ENCODE measurements around the gene RACGAP1. TPM values are rescaled to one million over a fixed set of nuclear protein-coding genes. Genes with fewer than 3 reads are reported as not detected.

RACGAP1 gene
- total RNA-seq, 6 experiments from 2014 or later: 2.8 to 5.4 (median 4.2) TPM

DNA sequence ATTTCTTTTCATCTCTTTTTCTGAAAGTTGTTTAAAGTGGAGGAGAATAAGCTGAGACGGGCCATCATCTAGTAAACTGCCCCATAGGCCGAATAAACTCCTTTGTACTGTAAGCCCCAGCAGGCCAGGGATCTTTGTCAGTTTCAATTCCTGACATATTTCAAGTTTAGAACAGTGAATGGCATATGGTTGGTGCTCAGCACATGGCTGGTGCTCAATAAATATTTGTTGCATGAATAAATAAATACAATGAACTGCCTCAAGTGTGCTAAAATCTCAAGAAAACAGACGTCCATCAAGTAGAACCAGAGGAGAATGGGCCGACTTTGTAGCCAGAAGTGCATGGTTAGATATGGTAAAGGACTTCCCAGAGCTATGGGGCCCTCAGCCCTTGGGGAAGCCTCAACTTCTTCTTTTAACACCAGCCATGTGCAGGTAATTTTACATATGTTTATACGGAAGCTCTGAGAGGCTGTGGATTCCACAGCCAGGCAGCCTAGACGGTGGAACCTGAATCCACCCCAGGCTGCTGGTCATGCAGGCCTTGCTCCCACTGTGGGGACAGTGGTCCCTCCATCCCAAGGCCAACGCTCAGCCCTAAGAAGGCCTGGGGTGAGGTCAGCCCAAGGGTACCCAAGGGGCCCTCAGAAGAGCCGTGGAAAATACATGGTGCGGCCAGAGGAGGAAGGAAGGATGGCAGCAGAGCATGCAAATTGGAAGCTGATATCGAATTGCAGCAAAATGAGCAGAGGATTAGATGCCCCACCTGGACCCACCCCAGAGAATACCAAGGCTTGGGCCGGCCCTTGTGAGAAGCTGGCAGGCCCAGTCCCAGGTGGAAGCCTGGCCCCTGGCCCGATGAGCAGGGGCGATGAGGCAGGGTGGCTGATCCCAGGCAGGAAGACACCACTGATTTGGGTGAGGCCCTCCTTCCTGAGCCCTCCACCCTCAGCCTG is 83.5 kb downstream of the RACGAP1 start:
- H3K27me3 ChIP-seq: no peaks in the 10 kb centered on the region
- TF ChIP-seq, protein P1, sequence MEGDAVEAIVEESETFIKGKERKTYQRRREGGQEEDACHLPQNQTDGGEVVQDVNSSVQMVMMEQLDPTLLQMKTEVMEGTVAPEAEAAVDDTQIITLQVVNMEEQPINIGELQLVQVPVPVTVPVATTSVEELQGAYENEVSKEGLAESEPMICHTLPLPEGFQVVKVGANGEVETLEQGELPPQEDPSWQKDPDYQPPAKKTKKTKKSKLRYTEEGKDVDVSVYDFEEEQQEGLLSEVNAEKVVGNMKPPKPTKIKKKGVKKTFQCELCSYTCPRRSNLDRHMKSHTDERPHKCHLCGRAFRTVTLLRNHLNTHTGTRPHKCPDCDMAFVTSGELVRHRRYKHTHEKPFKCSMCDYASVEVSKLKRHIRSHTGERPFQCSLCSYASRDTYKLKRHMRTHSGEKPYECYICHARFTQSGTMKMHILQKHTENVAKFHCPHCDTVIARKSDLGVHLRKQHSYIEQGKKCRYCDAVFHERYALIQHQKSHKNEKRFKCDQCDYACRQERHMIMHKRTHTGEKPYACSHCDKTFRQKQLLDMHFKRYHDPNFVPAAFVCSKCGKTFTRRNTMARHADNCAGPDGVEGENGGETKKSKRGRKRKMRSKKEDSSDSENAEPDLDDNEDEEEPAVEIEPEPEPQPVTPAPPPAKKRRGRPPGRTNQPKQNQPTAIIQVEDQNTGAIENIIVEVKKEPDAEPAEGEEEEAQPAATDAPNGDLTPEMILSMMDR (IDR thresholded peaks at IDR 0.05): no peak
- TF ChIP-seq POLR2A (IDR thresholded peaks at IDR 0.05): no peak
- ATAC-seq (no peak), DNase-seq (peak in 1 of 3 donors; percentile 40)
- no peaks in the 10 kb centered on the region for H3K9me3 ChIP-seq
- H3K36me3 ChIP-seq: no peaks in the 10 kb centered on the region
- H3K4me3 ChIP-seq: no peak overlapping the region
- 75% methylated on average over 5 of the region's 13 CpGs for WGBS (ENCODE audit: insufficient coverage, low coverage, low lambda C conversion rate, missing lambda C conversion rate)
- intact Hi-C loops (cut with DNase I): no loop called here
- peaks cover 0 to 7% (median 0%) of the 10 kb centered on the region in 4 donors for H3K4me1 ChIP-seq
- no peak overlapping the region for H3K27ac ChIP-seq

DNA sequence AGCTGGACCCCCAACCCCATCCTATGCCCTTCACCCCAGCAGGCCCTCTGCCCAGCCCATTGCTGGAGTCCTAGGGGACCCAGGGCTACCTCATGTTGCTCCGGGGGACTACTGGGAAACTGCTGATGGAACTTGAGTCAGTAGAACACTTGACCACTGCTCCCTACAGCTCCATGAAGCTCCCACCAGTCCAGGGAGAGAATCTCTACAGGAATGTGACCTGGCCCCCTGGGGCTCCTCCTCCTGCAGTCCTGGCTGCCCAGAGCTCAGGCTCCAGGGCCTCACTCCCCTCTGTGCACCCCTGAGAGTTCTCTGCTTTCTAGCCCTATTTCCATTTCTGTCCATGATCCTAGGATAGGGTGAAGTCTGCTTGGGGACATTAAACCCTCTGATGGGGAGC is 85.6 kb downstream of the RACGAP1 start:
- Histone ChIP-seq H3K9me3 (no peaks in the 10 kb centered on the region), H3K4me3 (no peak overlapping the region), H3K36me3 (no peaks in the 10 kb centered on the region), H3K27me3 (no peaks in the 10 kb centered on the region), H3K27ac (no peak overlapping the region), H3K4me1 (no peaks in the 10 kb centered on the region)
- no peak for TF ChIP-seq POLR2A (IDR thresholded peaks at IDR 0.05)
- TF ChIP-seq, protein P1 (IDR thresholded peaks at IDR 0.05): no peak
- DNase-seq (no peak), ATAC-seq (no peak)
- no CpG with 5 or more reads among the region's 1 CpG for WGBS (ENCODE audit: insufficient coverage, low coverage, low lambda C conversion rate, missing lambda C conversion rate)
- intact Hi-C loops (cut with DNase I): no loop called here

DNA sequence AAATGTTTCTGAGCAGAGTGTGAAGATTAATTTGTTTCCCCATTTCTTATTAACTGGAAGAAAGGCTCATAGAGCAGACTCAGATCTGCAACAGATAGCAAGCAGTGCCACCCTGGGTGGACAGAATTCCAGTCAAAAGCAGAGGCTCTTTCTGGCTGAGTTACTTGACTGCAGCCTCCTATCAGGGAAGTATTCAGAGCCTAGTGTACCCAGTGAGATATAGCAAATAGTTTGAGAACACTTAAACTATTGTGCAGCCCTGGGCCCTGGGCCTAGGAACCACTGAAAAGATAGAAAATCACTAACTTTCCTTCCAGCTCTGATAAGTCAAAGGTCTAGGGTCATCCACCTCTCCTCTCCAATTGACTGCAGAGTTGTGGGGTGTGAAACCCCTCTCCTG is 86.0 kb downstream of the RACGAP1 start:
- no peak overlapping the region for H3K4me3 ChIP-seq
- H3K36me3 ChIP-seq: no peaks in the 10 kb centered on the region
- H3K4me1 ChIP-seq: no peaks in the 10 kb centered on the region
- no peak overlapping the region for H3K27ac ChIP-seq
- no peaks in the 10 kb centered on the region for H3K27me3 ChIP-seq
- DNase-seq (no peak), ATAC-seq (no peak)
- H3K9me3 ChIP-seq: no peaks in the 10 kb centered on the region
- TF ChIP-seq, protein P1 (IDR thresholded peaks at IDR 0.05): no peak
- no peak for TF ChIP-seq POLR2A (IDR thresholded peaks at IDR 0.05)
- intact Hi-C loops (cut with DNase I): no loop called here

Other genes with a start within 250 kb of the RACGAP1 start
- gene NCKAP5L, start 197.1 kb downstream of the RACGAP1 start, total RNA-seq: 1 to 10 TPM; 7.0 to 8.8 (median 7.9) TPM
- 1 to 10 TPM; 1.6 to 3.6 (median 2.6) TPM for gene BCDIN3D, start 182.4 kb downstream of the RACGAP1 start, total RNA-seq
- under 1 TPM in 1 of 6 experiments, not detected in 5; 0.16 TPM for gene FAIM2, start 121.6 kb downstream of the RACGAP1 start, total RNA-seq
- not detected for gene AQP2, start 74.8 kb downstream of the RACGAP1 start, total RNA-seq
- not detected for gene AQP5, start 63.6 kb downstream of the RACGAP1 start, total RNA-seq
- gene AQP6, start 52.5 kb downstream of the RACGAP1 start, total RNA-seq: under 1 TPM in 2 of 6 experiments, not detected in 4; 0.31 to 0.34 TPM
- under 1 TPM in 4 of 6 experiments, not detected in 2; 0.07 to 0.19 (median 0.15) TPM for gene ASIC1, start 32.1 kb upstream of the RACGAP1 start, total RNA-seq
- gene SMARCD1, start 59.8 kb upstream of the RACGAP1 start, total RNA-seq: 10 to 100 TPM; 13.3 to 35.0 (median 16.4) TPM
- gene GPD1, start 78.5 kb upstream of the RACGAP1 start, total RNA-seq: 100 to 1,000 TPM in 3 of 6 experiments, 10 to 100 TPM in 3; 43.6 to 210 (median 110) TPM
- gene COX14, start 86.7 kb upstream of the RACGAP1 start, total RNA-seq: 10 to 100 TPM; 37.7 to 67.5 (median 50.6) TPM
- gene CERS5, start 141.9 kb upstream of the RACGAP1 start, total RNA-seq: 10 to 100 TPM in 2 of 6 experiments, 1 to 10 TPM in 4; 5.0 to 12.0 (median 8.0) TPM